ENCODE measurements around the gene CCL5.

GRCh38 chr17:35841505-35841904 lies 38.7 kb downstream of the CCL5 start:
- TF ChIP-seq CTCF (IDR thresholded peaks at IDR 0.05 in 4 of 5, conservative IDR thresholded peaks at IDR 0.05 in 1 of 5) = no peak
- TF ChIP-seq POLR2A (IDR thresholded peaks at IDR 0.05) = no peak
